Erythroblast (primary cell): ENCODE measurements around the gene WDPCP.

Experiments
- GATA1 ChIP-seq: IDR thresholded peaks from 2 replicates; pipeline ENCODE4 v1.6.1; 2011; ENCODE audit warnings: low read depth, mild to moderate bottlenecking, control low read depth, low read length, moderate library complexity
- POLR2A ChIP-seq: IDR thresholded peaks from 2 replicates; pipeline ENCODE4 v1.6.1; 2011; ENCODE audit warnings: mild to moderate bottlenecking, low read length

DNA sequence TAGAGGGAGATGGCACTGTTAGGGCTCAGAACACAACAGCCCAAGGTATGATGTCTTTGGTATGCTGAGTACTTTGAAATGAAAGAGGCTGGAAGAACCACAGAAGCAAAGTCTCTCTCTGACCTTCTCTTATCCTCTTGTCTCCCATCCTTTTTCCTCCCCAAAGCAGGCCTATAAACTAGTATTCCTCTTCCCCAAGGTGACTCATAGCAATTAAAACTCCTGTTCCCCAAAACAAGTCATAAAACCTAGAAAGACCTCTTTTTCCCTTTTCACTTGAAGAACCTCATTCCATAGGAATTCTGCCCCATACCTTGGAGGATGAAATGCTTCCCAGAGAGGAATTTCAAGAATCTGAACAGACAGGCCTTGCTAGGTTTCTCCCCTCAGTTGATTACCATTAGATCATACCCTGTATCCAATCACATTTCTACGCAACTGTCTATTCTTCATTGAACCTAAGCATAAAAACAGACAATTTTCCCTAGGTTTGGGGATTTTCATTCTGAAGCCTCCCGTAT lies 26.2 kb upstream of the WDPCP start:
- TF ChIP-seq POLR2A (no peak), GATA1 (no peak)
